Neural progenitor cell (in vitro differentiated cells): Measurements from ENCODE around the gene RIBC1. TPM values are rescaled to one million over a fixed set of nuclear protein-coding genes. Genes with fewer than 3 reads are reported as not detected.

Experiments used
- DNase-seq: peaks from one replicate; pipeline ENCODE4 v3.0.0-alpha.2; 2016; ENCODE audit warnings: low spot score
- H2AFZ ChIP-seq: fragments of 200-600 bp; sonication (generic); replicated peaks from 2 replicates; pipeline ENCODE4 v1.6.1; 2016; ENCODE audit warnings: antibody characterized with exemption
- H3F3A ChIP-seq: fragments of 200-600 bp; sonication (generic); 2 replicates; pipeline ENCODE4 v1.6.1; 2016; ENCODE audit warnings: antibody characterized with exemption, low read depth
- H3K27ac ChIP-seq: fragments of 200-600 bp; sonication (generic); 2 replicates; pipeline ENCODE4 v1.5.1; 2016; ENCODE audit warnings: mild to moderate bottlenecking
- H3K27me3 ChIP-seq: fragments of 200-600 bp; sonication (generic); 2 replicates; pipeline ENCODE4 v1.6.1; 2016; ENCODE audit warnings: mild to moderate bottlenecking, moderate library complexity
- H3K36me3 ChIP-seq: fragments of 200-600 bp; sonication (generic); 2 replicates; pipeline ENCODE4 v1.5.1; 2016
- H3K4me1 ChIP-seq: fragments of 200-600 bp; sonication (generic); 2 replicates; pipeline ENCODE4 v1.6.1; 2016; ENCODE audit warnings: mixed run types
- H3K4me2 ChIP-seq: fragments of 200-600 bp; sonication (generic); 2 replicates; pipeline ENCODE4 v1.6.1; 2016
- H3K4me3 ChIP-seq: fragments of 200-600 bp; sonication (generic); 2 replicates; pipeline ENCODE4 v1.5.1; 2016
- H3K79me2 ChIP-seq: fragments of 200-600 bp; sonication (generic); 2 replicates; pipeline ENCODE4 v1.6.1; 2016; ENCODE audit warnings: low read depth
- H3K9ac ChIP-seq: fragments of 200-600 bp; sonication (generic); 2 replicates; pipeline ENCODE4 v1.6.1; 2016
- H3K9me3 ChIP-seq: fragments of 200-600 bp; sonication (generic); 2 replicates; pipeline ENCODE4 v1.5.1; 2016; ENCODE audit warnings: low read depth
- H4K20me1 ChIP-seq: fragments of 200-600 bp; sonication (generic); 2 replicates; pipeline ENCODE4 v1.6.1; 2016; ENCODE audit warnings: low read depth
- H3K27ac Mint-ChIP-seq: 3 replicates; pipeline ENCODE4 v1.8.0; 2021; ENCODE audit warnings: mixed read lengths
- H3K27me3 Mint-ChIP-seq: 2 replicates; pipeline ENCODE4 v1.8.0; 2022; ENCODE audit warnings: low read depth, mild to moderate bottlenecking, inconsistent platforms, moderate library complexity, mixed read lengths; ENCODE audit not compliant: insufficient read depth
- H3K36me3 Mint-ChIP-seq: 3 replicates; pipeline ENCODE4 v1.8.0; 2021; ENCODE audit warnings: mixed read lengths
- H3K4me1 Mint-ChIP-seq: 3 replicates; pipeline ENCODE4 v1.8.0; 2021; ENCODE audit warnings: mixed read lengths
- H3K4me3 Mint-ChIP-seq: 3 replicates; pipeline ENCODE4 v1.8.0; 2021; ENCODE audit warnings: mild to moderate bottlenecking, moderate library complexity, mixed read lengths
- H3K9me3 Mint-ChIP-seq: 3 replicates; pipeline ENCODE4 v1.8.0; 2020; ENCODE audit warnings: mixed read lengths
- CTCF ChIP-seq: fragments of 200-600 bp; sonication (generic); IDR thresholded peaks from 2 replicates; pipeline ENCODE4 v1.5.1; 2017; ENCODE audit warnings: antibody characterized with exemption, mild to moderate bottlenecking
- EZH2 ChIP-seq: fragments of 200-600 bp; sonication (generic); IDR thresholded peaks from 2 replicates; pipeline ENCODE4 v1.6.1; 2017; ENCODE audit warnings: antibody characterized with exemption, mild to moderate bottlenecking, moderate library complexity
- EZH2phosphoT487 ChIP-seq: fragments of 200-600 bp; sonication (generic); IDR thresholded peaks from 2 replicates; pipeline ENCODE4 v1.6.1; 2017; ENCODE audit warnings: antibody characterized with exemption
- total RNA-seq: library from RNA; depleted of rRNA; stranded (reverse); fragments of >200 nt; gene quantifications from 2 replicates; pipeline ENCODE4 v1.2.3, GENCODE V29; 2015; ENCODE audit warnings: low replicate concordance

The RIBC1 gene
- total RNA-seq, 1 donor from 2014 or later: 0.62 TPM

GRCh38 chrX:53395605-53396298 lies 26.9 kb upstream of the RIBC1 start:
- H3K27ac Mint-ChIP-seq: no peak overlapping the region
- H3K4me2 ChIP-seq: no peak overlapping the region
- no peaks in the 10 kb centered on the region for H3K9me3 ChIP-seq
- no peaks in the 10 kb centered on the region for H3K4me1 ChIP-seq
- no peak for DNase-seq
- H3K4me3 ChIP-seq: no peak overlapping the region
- H3K4me1 Mint-ChIP-seq: no peaks in the 10 kb centered on the region
- no peak for TF ChIP-seq EZH2
- no peak for TF ChIP-seq EZH2phosphoT487
- TF ChIP-seq CTCF: no peak
- no peaks in the 10 kb centered on the region for H3K27me3 Mint-ChIP-seq
- peaks cover 3% of the 10 kb centered on the region for H3K9me3 Mint-ChIP-seq
- H3F3A ChIP-seq: no peaks in the 10 kb centered on the region
- no peaks in the 10 kb centered on the region for H3K27me3 ChIP-seq
- H3K36me3 ChIP-seq: no peaks in the 10 kb centered on the region
- no peak overlapping the region for H3K27ac ChIP-seq
- H3K4me3 Mint-ChIP-seq: no peak overlapping the region
- H4K20me1 ChIP-seq: peaks cover 4% of the 10 kb centered on the region
- peaks cover 3% of the 10 kb centered on the region for H3K36me3 Mint-ChIP-seq
- no peaks in the 10 kb centered on the region for H3K79me2 ChIP-seq
- H3K9ac ChIP-seq: no peak overlapping the region
- H2AFZ ChIP-seq: no peak overlapping the region

GRCh38 chrX:53398216-53398615 lies 24.5 kb upstream of the RIBC1 start:
- H3K27me3 Mint-ChIP-seq: no peaks in the 10 kb centered on the region
- H3K27ac Mint-ChIP-seq: no peak overlapping the region
- H3K27me3 ChIP-seq: no peaks in the 10 kb centered on the region
- H2AFZ ChIP-seq: no peak overlapping the region
- DNase-seq: no peak
- no peak overlapping the region for H3K9ac ChIP-seq
- no peak overlapping the region for H3K4me2 ChIP-seq
- peaks cover 6% of the 10 kb centered on the region for H3K9me3 Mint-ChIP-seq
- H3K4me1 ChIP-seq: no peaks in the 10 kb centered on the region
- no peaks in the 10 kb centered on the region for H3F3A ChIP-seq
- H3K4me3 ChIP-seq: no peak overlapping the region
- TF ChIP-seq EZH2phosphoT487: no peak
- no peak for TF ChIP-seq CTCF
- TF ChIP-seq EZH2: no peak
- H3K9me3 ChIP-seq: no peaks in the 10 kb centered on the region
- H3K27ac ChIP-seq: no peak overlapping the region
- H4K20me1 ChIP-seq: peaks cover 4% of the 10 kb centered on the region
- peaks cover 3% of the 10 kb centered on the region for H3K36me3 Mint-ChIP-seq
- no peaks in the 10 kb centered on the region for H3K36me3 ChIP-seq
- H3K4me3 Mint-ChIP-seq: no peak overlapping the region
- no peaks in the 10 kb centered on the region for H3K4me1 Mint-ChIP-seq
- no peaks in the 10 kb centered on the region for H3K79me2 ChIP-seq

- Histone ChIP-seq H4K20me1 (peaks cover 4% of the 10 kb centered on the region), H3K9me3 (no peaks in the 10 kb centered on the region), H3K9ac (no peak overlapping the region), H3K79me2 (no peaks in the 10 kb centered on the region), H3K4me1 (no peaks in the 10 kb centered on the region), H3K27me3 (no peaks in the 10 kb centered on the region), H3K36me3 (no peaks in the 10 kb centered on the region), H3K4me3 (no peak overlapping the region), H3F3A (no peaks in the 10 kb centered on the region), H2AFZ (no peak overlapping the region), H3K27ac (no peak overlapping the region), H3K4me2 (no peak overlapping the region)
- Mint-ChIP-seq H3K4me1 (no peaks in the 10 kb centered on the region), H3K4me3 (no peak overlapping the region), H3K9me3 (peaks cover 5% of the 10 kb centered on the region), H3K27me3 (peaks cover 5% of the 10 kb centered on the region), H3K27ac (no peak overlapping the region), H3K36me3 (peaks cover 2% of the 10 kb centered on the region)
- DNase-seq: no peak
- no peak for TF ChIP-seq EZH2
- no peak for TF ChIP-seq CTCF
- no peak for TF ChIP-seq EZH2phosphoT487
Measured at GRCh38 chrX:53403535-53403934, 19.1 kb upstream of the RIBC1 start.
